A549 (cell line): ENCODE measurements around the gene USP12. TPM values are rescaled to one million over a fixed set of nuclear protein-coding genes. Genes with fewer than 3 reads are reported as not detected.
A peak's percentile ranks its signal among the peaks of the same experiment; 100 is the strongest.

ENCODE experiments used
- ATAC-seq, 2 experiments: fragments of 200-7000 bp in 1 of 2; fragments of >200 bp in 1 of 2; cut with Nextera tagmentation in 1 of 2; cut with Tn5 transposase in 1 of 2; 3 replicates each; pipeline versions ENCODE4 v1.8.0 to v1.9.1; 2018 to 2020; ENCODE audit warnings: mild to moderate bottlenecking in 1 of 2, moderate library complexity in 1 of 2
- CTCF ChIA-PET: fragments of 300-600 bp; sonication (Branson Sonifier 250); formaldehyde crosslinking; extraction: SDS; loops from one replicate; lab custom pipeline; 2021; ENCODE audit warnings: antibody characterized with exemption, inconsistent platforms; lab: Yijun Ruan, JAX
- POLR2A ChIA-PET: fragments of 350-600 bp; formaldehyde crosslinking; extraction: SDS; loops from one replicate; lab custom pipeline; 2021; ENCODE audit warnings: antibody characterized with exemption, inconsistent platforms; lab: Yijun Ruan, JAX
- DNase-seq, 2 experiments: peaks; one replicate each; pipeline versions ENCODE4 v3.0.0 to v3.0.0-alpha.2; 2011 to 2016; ENCODE audit warnings: low read depth in 1 of 2, low spot score in 1 of 2
- FAIRE-seq: peaks from 2 replicates; lab custom pipeline; 2011; peaks lifted over from hg19 to GRCh38; lab: Jason Lieb, UNC
- H3K27ac ChIP-seq, 2 experiments: fragments of >200 bp; sonication (Bioruptor Twin); formaldehyde crosslinking; 3 replicates each; pipeline ENCODE4 v1.5.1; 2016 to 2017
- H3K4me1 ChIP-seq: fragments of >200 bp; sonication (Bioruptor Twin); formaldehyde crosslinking; 3 replicates; pipeline ENCODE4 v1.6.1; 2016
- H3K4me2 ChIP-seq: fragments of >200 bp; sonication (Bioruptor Twin); formaldehyde crosslinking; 3 replicates; pipeline ENCODE4 v1.6.1; 2016
- H3K4me3 ChIP-seq: fragments of >200 bp; sonication (Bioruptor Twin); formaldehyde crosslinking; 3 replicates; pipeline ENCODE4 v1.5.1; 2016
- H3K9me3 ChIP-seq: fragments of >200 bp; sonication (Bioruptor Twin); formaldehyde crosslinking; 3 replicates; pipeline ENCODE4 v1.6.1; 2016
- BCL3 ChIP-seq: fragments of >200 bp; sonication (Bioruptor Twin); formaldehyde crosslinking; IDR thresholded peaks from 3 replicates; pipeline ENCODE4 v1.6.1; 2016
- CHD2 ChIP-seq: fragments of 150-350 bp; IDR thresholded peaks from 2 replicates; pipeline ENCODE4 v1.6.1; 2014; ENCODE audit warnings: low read length; ENCODE audit not compliant: partially characterized antibody
- CHD4 ChIP-seq: fragments of 200-600 bp; sonication (generic); IDR thresholded peaks from 2 replicates; pipeline ENCODE4 v1.6.1; 2016; ENCODE audit warnings: antibody characterized with exemption, mild to moderate bottlenecking, borderline replicate concordance
- CTCF ChIP-seq: fragments of >200 bp; sonication (Bioruptor Twin); formaldehyde crosslinking; IDR thresholded peaks from 3 replicates; pipeline ENCODE4 v1.5.1; 2016
- EHMT2 ChIP-seq: fragments of 200-600 bp; sonication (generic); IDR thresholded peaks from 2 replicates; pipeline ENCODE4 v1.6.1; 2016; ENCODE audit warnings: antibody characterized with exemption, low read depth, mild to moderate bottlenecking, moderate library complexity
- ELK1 ChIP-seq: fragments of 150-350 bp; IDR thresholded peaks from 2 replicates; pipeline ENCODE4 v1.6.1; 2014; ENCODE audit warnings: low read depth, mild to moderate bottlenecking, low read length
- EP300 ChIP-seq, 2 experiments: fragments of >200 bp; sonication (Bioruptor Twin); formaldehyde crosslinking; IDR thresholded peaks; 2 replicates in 1 of 2; 3 replicates in 1 of 2; pipeline ENCODE4 v1.6.1; 2016 to 2017
- HMGXB4 ChIP-seq: fragments of 250-450 bp; sonication (Bioruptor Pico); IDR thresholded peaks from 2 replicates; pipeline ENCODE4 v1.5.0; 2021; ENCODE audit warnings: mild to moderate bottlenecking, moderate library complexity, borderline replicate concordance
- HOXA7 ChIP-seq: fragments of 250-450 bp; sonication (Bioruptor Pico); IDR thresholded peaks from 2 replicates; pipeline ENCODE4 v1.5.0; 2020; ENCODE audit warnings: mild to moderate bottlenecking, moderate library complexity
- HOXB13 ChIP-seq: fragments of 250-450 bp; sonication (Bioruptor Pico); IDR thresholded peaks from 2 replicates; pipeline ENCODE4 v1.5.0; 2020; ENCODE audit warnings: low read depth, mild to moderate bottlenecking, moderate library complexity
- MAFK ChIP-seq: fragments of 450-650 bp; IDR thresholded peaks from 2 replicates; pipeline ENCODE4 v1.6.1; 2014; ENCODE audit not compliant: partially characterized antibody
- MAX ChIP-seq: IDR thresholded peaks from 2 replicates; pipeline ENCODE4 v1.6.1; 2012
- MAZ ChIP-seq: fragments of 150-350 bp; IDR thresholded peaks from 2 replicates; pipeline ENCODE4 v1.6.1; 2014; ENCODE audit warnings: antibody characterized with exemption, low read depth, low read length, borderline replicate concordance
- PHF8 ChIP-seq: fragments of 200-600 bp; sonication (generic); IDR thresholded peaks from 2 replicates; pipeline ENCODE4 v1.6.1; 2016; ENCODE audit warnings: low read depth, mild to moderate bottlenecking, antibody characterized with exemption, moderate library complexity, borderline replicate concordance
- RAD21 ChIP-seq, 2 experiments: fragments of >200 bp in 1 of 2; sonication (Bioruptor Twin) in 1 of 2; formaldehyde crosslinking in 1 of 2; IDR thresholded peaks in 1 of 2; conservative IDR thresholded peaks in 1 of 2; 2 replicates in 1 of 2; 3 replicates in 1 of 2; pipeline ENCODE4 v1.6.1; 2012 to 2018; ENCODE audit warnings: inconsistent platforms in 1 of 2
- RNF2 ChIP-seq: fragments of 200-600 bp; sonication (generic); IDR thresholded peaks from 2 replicates; pipeline ENCODE4 v1.6.1; 2016; ENCODE audit warnings: low read depth, mild to moderate bottlenecking, antibody characterized with exemption, moderate library complexity, borderline replicate concordance
- SMC3 ChIP-seq: fragments of >200 bp; sonication (Bioruptor Twin); formaldehyde crosslinking; IDR thresholded peaks from 3 replicates; pipeline ENCODE4 v1.6.1; 2018; ENCODE audit warnings: inconsistent platforms
- TP53 ChIP-seq: fragments of 250-450 bp; sonication (Bioruptor Pico); IDR thresholded peaks from 2 replicates; pipeline ENCODE4 v1.5.0; 2021; ENCODE audit warnings: mild to moderate bottlenecking, moderate library complexity
- ZC3H11A ChIP-seq: fragments of 450-650 bp; IDR thresholded peaks from 2 replicates; pipeline ENCODE4 v1.6.1; 2014; ENCODE audit warnings: antibody characterized with exemption, mild to moderate bottlenecking
- ZFP36 ChIP-seq: fragments of 450-650 bp; IDR thresholded peaks from 2 replicates; pipeline ENCODE4 v1.6.1; 2014; ENCODE audit warnings: borderline replicate concordance; ENCODE audit not compliant: partially characterized antibody
- ZNF302 ChIP-seq: fragments of 250-450 bp; sonication (Bioruptor Pico); IDR thresholded peaks from 2 replicates; pipeline ENCODE4 v1.9.0; 2021; ENCODE audit warnings: inconsistent platforms, mild to moderate bottlenecking, moderate library complexity
- WGBS: methylation state at CpG from one replicate; pipeline ENCODE4 v1.1.6; 2017; ENCODE audit errors: missing lambda C conversion rate; 5-methylcytosine and 5-hydroxymethylcytosine counted together
- polyA plus RNA-seq, 4 experiments: library from polyadenylated mRNA; depleted of rRNA in 3 of 4; stranded (reverse); fragments of >200 nt; fragmentation: RNase III in 1 of 4; extraction: RNeasy Plus Mini Kit Qiagen cat#74134 plus additional on column Dnase treatment in 1 of 4; gene quantifications; 2 replicates in 3 of 4; 3 replicates in 1 of 4; pipeline ENCODE4 v1.2.3, GENCODE V29; 2011 to 2017

USP12 gene
- polyA plus RNA-seq, 2 of the 4 experiments (the other 2 are of a cell fraction), result 19.1 to 21.2 TPM

- CTCF ChIA-PET, result interaction anchor here (0.6 kb wide), 1 partner anchor 72 kb away, joined by 3 read pairs; no protein-coding TSS in a partner anchor
These were observed 36.9 kb upstream of the USP12 start for GRCh38 chr13:27208514-27208913.

GRCh38 chr13:27203854-27204253, 32.2 kb upstream of the USP12 start:
- 0 out of 2 replicates have a peak, but pooled peaks have one; percentile 50 for TF ChIP-seq EHMT2
- peak; percentile 55 to 62 for TF ChIP-seq RAD21 (conservative IDR thresholded peaks at IDR 0.05 in 1 of 2, IDR thresholded peaks at IDR 0.05 in 1 of 2)
- TF ChIP-seq MAX, result no peak
- TF ChIP-seq SMC3, result peak; percentile 44
- peak; percentile 37 for TF ChIP-seq CTCF
- Histone ChIP-seq H3K4me1 (no peaks in the 10 kb centered on the region), H3K4me2 (no peak overlapping the region), H3K4me3 (no peak overlapping the region), H3K9me3 (no peaks in the 10 kb centered on the region), H3K27ac (no peak overlapping the region)
- FAIRE-seq (no peak), DNase-seq (peak in 1 of 2 experiments; percentile 44), ATAC-seq (peak; percentile 62 to 70; a peak in 5 of 6 replicates)
- ChIA-PET CTCF (interaction anchor here (0.6 to 3.0 kb wide), 12 partner anchors 9 to 221 kb away, joined by 3 to 15 read pairs (median 4); no protein-coding TSS in a partner anchor), POLR2A (no interaction called here)
- WGBS, result 68% methylated on average over 3 of the region's 3 CpGs

More at GRCh38 chr13:27208514-27208913, 36.9 kb upstream of the USP12 start:
- no peak for TF ChIP-seq MAFK
- Histone ChIP-seq H3K27ac (no peak overlapping the region), H3K9me3 (no peaks in the 10 kb centered on the region), H3K4me1 (no peaks in the 10 kb centered on the region), H3K4me2 (no peak overlapping the region), H3K4me3 (no peak overlapping the region)
- no peak for ATAC-seq
- FAIRE-seq, result no peak
- WGBS, result 91% methylated on average over 1 of the region's 1 CpG
- DNase-seq, result no peak
- POLR2A ChIA-PET, result no interaction called here

- ATAC-seq (no peak), FAIRE-seq (no peak), DNase-seq (no peak)
- ChIA-PET POLR2A (no interaction called here), CTCF (interaction anchor here (0.6 to 3.0 kb wide), 9 partner anchors 8 to 220 kb away, joined by 3 to 15 read pairs (median 4); no protein-coding TSS in a partner anchor)
- Histone ChIP-seq H3K9me3 (0 out of 3 replicates have a peak, but pooled peaks cover 2% of the 10 kb centered on the region), H3K4me2 (no peak overlapping the region), H3K4me1 (no peaks in the 10 kb centered on the region), H3K4me3 (no peak overlapping the region), H3K27ac (no peak overlapping the region)
- WGBS, result 88% methylated on average over 4 of the region's 4 CpGs
- no peak for TF ChIP-seq SMC3
- TF ChIP-seq CHD2, result no peak
- TF ChIP-seq EP300 (IDR thresholded peaks at IDR 0.05), result no peak
- TF ChIP-seq ZNF302 (CRISPR knock-in tag), result no peak
- TF ChIP-seq ZFP36, result no peak
- TF ChIP-seq ZC3H11A, result no peak
- TF ChIP-seq PHF8, result no peak
- no peak for TF ChIP-seq HOXB13 (CRISPR knock-in tag)
- TF ChIP-seq MAZ, result no peak
- no peak for TF ChIP-seq CHD4
- no peak for TF ChIP-seq HOXA7 (CRISPR knock-in tag)
- no peak for TF ChIP-seq TP53 (CRISPR knock-in tag)
- TF ChIP-seq RNF2, result no peak
- no peak for TF ChIP-seq CTCF
- TF ChIP-seq BCL3, result no peak
- no peak for TF ChIP-seq ELK1
- TF ChIP-seq HMGXB4 (CRISPR knock-in tag), result no peak
These were observed 31.6 kb upstream of the USP12 start for GRCh38 chr13:27203186-27203585.
